HFFc6 (cell line): Measurements from ENCODE around the gene EPHA4. TPM values are rescaled to one million over a fixed set of nuclear protein-coding genes. Genes with fewer than 3 reads are reported as not detected.

ENCODE experiments used
- DNase-seq: peaks from one replicate; pipeline ENCODE4 v3.0.0-alpha.2; 2018
- H3K27ac Mint-ChIP-seq: 2 replicates; pipeline ENCODE4 v1.8.0; 2020; ENCODE audit warnings: mild to moderate bottlenecking, mixed read lengths
- H3K27me3 Mint-ChIP-seq: 2 replicates; pipeline ENCODE4 v1.8.0; 2021; ENCODE audit warnings: mild to moderate bottlenecking, moderate library complexity, mixed read lengths; ENCODE audit not compliant: insufficient read depth
- H3K36me3 Mint-ChIP-seq: 2 replicates; pipeline ENCODE4 v1.8.0; 2021; ENCODE audit warnings: low read depth, mixed read lengths
- H3K4me1 Mint-ChIP-seq: 2 replicates; pipeline ENCODE4 v1.8.0; 2020; ENCODE audit warnings: low read depth, mixed read lengths
- H3K4me3 Mint-ChIP-seq: 2 replicates; pipeline ENCODE4 v1.8.0; 2020; ENCODE audit warnings: mild to moderate bottlenecking, moderate library complexity, mixed read lengths
- H3K9me3 Mint-ChIP-seq: 2 replicates; pipeline ENCODE4 v1.8.0; 2020; ENCODE audit warnings: mild to moderate bottlenecking, mixed read lengths
- total RNA-seq, 6 experiments: library from RNA; stranded (reverse); fragmentation: NEBNext Ultra II Directional; extraction: Animal tissue kit (Norgen Biotek cat#: 25700); gene quantifications; 2 replicates in 1 of 6; 3 replicates in 5 of 6; pipeline ENCODE4 v1.2.3, GENCODE V29; 2021
- TF ChIP-seq, protein P1 (sequence below): fragments of 200-600 bp; sonication (generic); IDR thresholded peaks from 2 replicates; pipeline ENCODE4 v1.5.0; 2021; ENCODE audit warnings: antibody characterized with exemption, mild to moderate bottlenecking

EPHA4 gene
- total RNA-seq, 6 experiments from 2014 or later = 41.4 to 65.3 (median 51.9) TPM

- no peak overlapping the region for H3K4me3 Mint-ChIP-seq
- H3K27ac Mint-ChIP-seq = no peak overlapping the region
- H3K4me1 Mint-ChIP-seq = no peaks in the 10 kb centered on the region
- H3K36me3 Mint-ChIP-seq = no peaks in the 10 kb centered on the region
- TF ChIP-seq, protein P1, sequence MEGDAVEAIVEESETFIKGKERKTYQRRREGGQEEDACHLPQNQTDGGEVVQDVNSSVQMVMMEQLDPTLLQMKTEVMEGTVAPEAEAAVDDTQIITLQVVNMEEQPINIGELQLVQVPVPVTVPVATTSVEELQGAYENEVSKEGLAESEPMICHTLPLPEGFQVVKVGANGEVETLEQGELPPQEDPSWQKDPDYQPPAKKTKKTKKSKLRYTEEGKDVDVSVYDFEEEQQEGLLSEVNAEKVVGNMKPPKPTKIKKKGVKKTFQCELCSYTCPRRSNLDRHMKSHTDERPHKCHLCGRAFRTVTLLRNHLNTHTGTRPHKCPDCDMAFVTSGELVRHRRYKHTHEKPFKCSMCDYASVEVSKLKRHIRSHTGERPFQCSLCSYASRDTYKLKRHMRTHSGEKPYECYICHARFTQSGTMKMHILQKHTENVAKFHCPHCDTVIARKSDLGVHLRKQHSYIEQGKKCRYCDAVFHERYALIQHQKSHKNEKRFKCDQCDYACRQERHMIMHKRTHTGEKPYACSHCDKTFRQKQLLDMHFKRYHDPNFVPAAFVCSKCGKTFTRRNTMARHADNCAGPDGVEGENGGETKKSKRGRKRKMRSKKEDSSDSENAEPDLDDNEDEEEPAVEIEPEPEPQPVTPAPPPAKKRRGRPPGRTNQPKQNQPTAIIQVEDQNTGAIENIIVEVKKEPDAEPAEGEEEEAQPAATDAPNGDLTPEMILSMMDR = no peak
- no peaks in the 10 kb centered on the region; the same call in 1 of the 2 replicates for H3K9me3 Mint-ChIP-seq
- no peak for DNase-seq
- H3K27me3 Mint-ChIP-seq = peaks cover 12% of the 10 kb centered on the region
Observed at GRCh38 chr2:221590861-221591365, 18.8 kb upstream of the EPHA4 start.

DNA sequence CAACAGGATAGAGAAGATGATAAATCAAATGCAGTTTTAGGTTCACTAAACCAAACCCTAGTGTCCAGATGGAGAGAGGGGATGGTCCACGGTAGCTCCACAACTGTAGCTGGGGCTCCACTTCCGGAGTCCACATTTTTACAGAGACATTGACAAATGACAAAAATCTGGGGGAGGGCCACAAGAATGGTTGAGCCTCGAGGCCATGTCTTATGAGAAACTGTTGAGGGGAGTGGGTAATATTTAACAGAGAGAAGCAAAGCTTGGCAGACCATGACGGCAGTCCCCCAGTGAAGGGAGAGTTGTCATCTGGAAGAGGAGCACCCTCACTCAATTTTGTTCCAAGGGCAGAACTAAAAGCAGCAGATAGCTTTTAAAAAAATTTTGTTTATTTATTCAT lies 17.6 kb upstream of the EPHA4 start:
- H3K27ac Mint-ChIP-seq = no peak overlapping the region
- peaks cover 15% of the 10 kb centered on the region for H3K27me3 Mint-ChIP-seq
- H3K4me3 Mint-ChIP-seq = no peak overlapping the region
- H3K9me3 Mint-ChIP-seq = no peaks in the 10 kb centered on the region; the same call in 1 of the 2 replicates
- H3K4me1 Mint-ChIP-seq = no peaks in the 10 kb centered on the region
- TF ChIP-seq, protein P1 = no peak
- no peaks in the 10 kb centered on the region for H3K36me3 Mint-ChIP-seq
- DNase-seq = no peak

DNA sequence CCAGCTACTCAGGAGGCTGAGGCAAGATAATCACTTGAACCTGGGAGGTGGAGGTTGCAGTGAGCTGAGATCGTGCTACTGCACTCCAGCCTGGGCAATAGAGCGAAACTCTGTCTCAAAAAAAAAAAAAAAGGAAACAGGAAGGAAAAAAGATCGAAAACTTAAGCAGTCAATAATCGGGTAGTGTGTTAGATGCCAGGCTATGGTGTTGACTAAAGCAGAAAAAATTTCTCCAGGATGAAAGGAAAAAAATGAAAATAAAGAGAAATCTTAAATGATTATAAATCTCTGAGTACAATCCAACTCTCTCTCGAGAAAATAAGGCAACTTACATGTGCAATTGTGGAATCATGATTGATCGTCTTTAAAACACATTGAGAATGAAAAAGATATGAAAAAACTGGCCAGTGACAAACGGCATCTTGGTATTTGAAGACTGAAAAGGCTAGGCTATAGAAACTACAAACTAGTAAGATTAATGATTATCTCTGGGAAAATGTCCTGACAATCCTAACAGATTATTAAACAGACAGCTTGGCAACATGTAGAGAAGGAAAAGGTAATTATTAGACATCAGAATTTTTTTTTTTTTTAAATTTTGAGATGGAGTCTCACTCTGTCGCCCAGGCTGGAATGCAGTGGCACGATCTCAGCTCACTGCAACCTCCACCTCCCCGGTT lies 16.3 kb upstream of the EPHA4 start:
- H3K9me3 Mint-ChIP-seq = no peaks in the 10 kb centered on the region; the same call in 1 of the 2 replicates
- TF ChIP-seq, protein P1 = no peak
- H3K36me3 Mint-ChIP-seq = no peaks in the 10 kb centered on the region
- peaks cover 16% of the 10 kb centered on the region for H3K27me3 Mint-ChIP-seq
- peak overlapping the region; percentile 8; the same call in 1 of the 2 replicates for H3K4me3 Mint-ChIP-seq
- no peaks in the 10 kb centered on the region for H3K4me1 Mint-ChIP-seq
- no peak overlapping the region for H3K27ac Mint-ChIP-seq
- DNase-seq = no peak

DNA sequence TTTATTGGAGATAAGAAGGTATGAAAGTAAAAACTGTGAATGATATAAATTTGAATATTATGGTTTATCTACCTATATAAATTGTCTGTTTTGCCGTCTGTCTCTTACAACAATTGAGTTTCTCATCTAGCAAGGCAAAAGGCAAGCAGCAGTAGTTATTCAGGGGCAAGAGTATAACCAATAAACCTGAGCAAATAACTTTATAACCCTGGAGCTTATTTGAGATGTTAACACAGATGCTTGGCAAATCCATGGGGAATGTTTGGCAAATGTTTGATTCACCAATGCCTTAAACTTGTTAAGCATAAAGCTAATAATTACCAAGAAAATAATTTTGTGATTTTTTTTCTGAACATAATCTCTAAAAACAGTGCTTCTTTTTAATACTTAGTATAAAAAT lies 9.9 kb upstream of the EPHA4 start:
- TF ChIP-seq, protein P1 = no peak
- DNase-seq = no peak
- H3K9me3 Mint-ChIP-seq = no peaks in the 10 kb centered on the region
- no peaks in the 10 kb centered on the region for H3K36me3 Mint-ChIP-seq
- H3K4me3 Mint-ChIP-seq = no peak overlapping the region
- no peaks in the 10 kb centered on the region for H3K4me1 Mint-ChIP-seq
- peaks cover 16% of the 10 kb centered on the region for H3K27me3 Mint-ChIP-seq
- H3K27ac Mint-ChIP-seq = no peak overlapping the region

DNA sequence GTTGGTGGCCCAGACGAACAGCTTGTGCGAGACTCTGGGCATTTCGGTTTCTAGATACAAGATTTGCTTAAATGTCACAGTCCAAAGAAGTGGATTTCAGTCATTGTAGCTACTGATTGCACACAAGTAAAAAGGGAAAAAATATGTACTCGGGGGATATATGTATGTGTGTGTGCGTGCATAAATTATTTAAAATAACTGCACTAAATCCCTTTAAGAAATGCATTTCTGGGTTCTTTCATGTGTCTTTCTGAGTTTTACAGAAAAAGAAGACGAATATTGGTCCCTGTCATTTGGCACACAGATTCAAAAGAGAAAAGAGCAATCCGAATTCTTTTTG lies 2.1 kb upstream of the EPHA4 start:
- H3K27me3 Mint-ChIP-seq = peaks cover 4% of the 10 kb centered on the region; the same call in 1 of the 2 replicates
- peak overlapping the region; percentile 74; the same call in 1 of the 2 replicates for H3K27ac Mint-ChIP-seq
- no peak for DNase-seq
- peaks cover 32% of the 10 kb centered on the region for H3K4me1 Mint-ChIP-seq
- H3K9me3 Mint-ChIP-seq = no peaks in the 10 kb centered on the region
- peaks cover 13% of the 10 kb centered on the region for H3K36me3 Mint-ChIP-seq
- H3K4me3 Mint-ChIP-seq = peak overlapping the region; percentile 93
- TF ChIP-seq, protein P1 = no peak
